HEK293T (cell line): ENCODE measurements around the gene ARHGEF26.

Source experiments
- CTCF ChIA-PET: fragments of 350-600 bp; formaldehyde crosslinking; extraction: SDS; loops from one replicate; lab custom pipeline; 2021; ENCODE audit warnings: antibody characterized with exemption, inconsistent platforms; lab: Yijun Ruan, JAX
- POLR2A ChIA-PET: fragments of 350-600 bp; formaldehyde crosslinking; extraction: SDS; loops from one replicate; lab custom pipeline; 2020; ENCODE audit warnings: antibody characterized with exemption, inconsistent platforms; lab: Yijun Ruan, JAX
- DNase-seq: peaks from one replicate; pipeline ENCODE4 v3.0.0; 2012; ENCODE audit warnings: mixed read lengths; ENCODE audit errors: extremely low spot score
- ARNT ChIP-seq: fragments of 450-650 bp; IDR thresholded peaks from 2 replicates; pipeline ENCODE4 v1.6.1; 2017; ENCODE audit warnings: mild to moderate bottlenecking
- BHLHE40 ChIP-seq: fragments of 450-650 bp; IDR thresholded peaks from 2 replicates; pipeline ENCODE4 v1.6.1; 2016; ENCODE audit warnings: mild to moderate bottlenecking, moderate library complexity, borderline replicate concordance
- CTBP1 ChIP-seq: fragments of 450-650 bp; IDR thresholded peaks from 2 replicates; pipeline ENCODE4 v1.6.1; 2016; ENCODE audit warnings: borderline replicate concordance
- ELF4 ChIP-seq: fragments of 450-650 bp; IDR thresholded peaks from 2 replicates; pipeline ENCODE4 v1.6.1; 2017; ENCODE audit warnings: antibody characterized with exemption
- FOXA1 ChIP-seq: fragments of 450-650 bp; IDR thresholded peaks from 2 replicates; pipeline ENCODE4 v1.6.1; 2016; ENCODE audit warnings: mild to moderate bottlenecking
- FOXK2 ChIP-seq: fragments of 450-650 bp; IDR thresholded peaks from 2 replicates; pipeline ENCODE4 v1.6.1; 2016; ENCODE audit warnings: mild to moderate bottlenecking
- FOXM1 ChIP-seq: fragments of 450-650 bp; IDR thresholded peaks from 2 replicates; pipeline ENCODE4 v1.6.1; 2017; ENCODE audit warnings: mild to moderate bottlenecking, borderline replicate concordance
- HDGF ChIP-seq: fragments of 450-650 bp; IDR thresholded peaks from 2 replicates; pipeline ENCODE4 v1.6.1; 2017; ENCODE audit warnings: antibody characterized with exemption, borderline replicate concordance
- L3MBTL2 ChIP-seq: fragments of 450-650 bp; conservative IDR thresholded peaks from 2 replicates; pipeline ENCODE4 v1.6.1; 2016; ENCODE audit warnings: mild to moderate bottlenecking
- LEF1 ChIP-seq: fragments of 450-650 bp; IDR thresholded peaks from 2 replicates; pipeline ENCODE4 v1.6.1; 2017; ENCODE audit warnings: mild to moderate bottlenecking, borderline replicate concordance
- NFRKB ChIP-seq: fragments of 450-650 bp; IDR thresholded peaks from 2 replicates; pipeline ENCODE4 v1.6.1; 2016; ENCODE audit warnings: mild to moderate bottlenecking, moderate library complexity
- PKNOX1 ChIP-seq: fragments of 450-650 bp; IDR thresholded peaks from 2 replicates; pipeline ENCODE4 v1.6.1; 2016
- SP1 ChIP-seq: fragments of 450-650 bp; IDR thresholded peaks from 2 replicates; pipeline ENCODE4 v1.6.1; 2017
- SUZ12 ChIP-seq: fragments of 450-650 bp; IDR thresholded peaks from 2 replicates; pipeline ENCODE4 v1.6.1; 2016; ENCODE audit warnings: mild to moderate bottlenecking
- TARDBP ChIP-seq: fragments of 450-650 bp; IDR thresholded peaks from 2 replicates; pipeline ENCODE4 v1.6.1; 2016
- ZNF384 ChIP-seq: fragments of 450-650 bp; IDR thresholded peaks from 2 replicates; pipeline ENCODE4 v1.6.1; 2016

Gene ARHGEF26

GRCh38 chr3:154217671-154218070 lies 96.5 kb downstream of the ARHGEF26 start:
- ChIA-PET POLR2A (no interaction called here), CTCF (no interaction called here)
- TF ChIP-seq SP1 (no peak), L3MBTL2 (no peak), FOXM1 (no peak), TARDBP (no peak), ARNT (no peak), CTBP1 (no peak), PKNOX1 (no peak), ELF4 (no peak), BHLHE40 (no peak), FOXK2 (no peak), SUZ12 (no peak), FOXA1 (no peak)
- no peak for DNase-seq

- no peak for TF ChIP-seq PKNOX1
- TF ChIP-seq SP1, result no peak
- no peak for TF ChIP-seq ELF4
- no peak for TF ChIP-seq BHLHE40
- TF ChIP-seq ZNF384, result no peak
- TF ChIP-seq CTBP1, result no peak
- no peak for TF ChIP-seq NFRKB
- no peak for TF ChIP-seq FOXA1
- no peak for TF ChIP-seq HDGF
- no peak for TF ChIP-seq FOXM1
- TF ChIP-seq SUZ12, result no peak
- no peak for TF ChIP-seq LEF1
- no peak for TF ChIP-seq ARNT
- no peak for TF ChIP-seq L3MBTL2
- TF ChIP-seq TARDBP, result no peak
- ChIA-PET CTCF (no interaction called here), POLR2A (no interaction called here)
- no peak for DNase-seq
Measured at GRCh38 chr3:154218728-154219127, 97.5 kb downstream of the ARHGEF26 start.

GRCh38 chr3:154220462-154220861 lies 99.3 kb downstream of the ARHGEF26 start:
- ChIA-PET CTCF (no interaction called here), POLR2A (no interaction called here)
- DNase-seq, result no peak
- no peak for TF ChIP-seq FOXA1
- TF ChIP-seq LEF1, result no peak
- no peak for TF ChIP-seq FOXK2

- TF ChIP-seq FOXA1 (no peak), ARNT (no peak)
- POLR2A ChIA-PET, result no interaction called here
Measured at GRCh38 chr3:154223519-154223918, 102.3 kb downstream of the ARHGEF26 start.

GRCh38 chr3:154224366-154224765 lies 103.2 kb downstream of the ARHGEF26 start:
- CTCF ChIA-PET, result no interaction called here
- TF ChIP-seq NFRKB (no peak), FOXM1 (no peak), SP1 (no peak), HDGF (no peak), FOXK2 (no peak), LEF1 (no peak), BHLHE40 (no peak), ELF4 (no peak), FOXA1 (no peak), ARNT (no peak), CTBP1 (no peak), ZNF384 (no peak), PKNOX1 (no peak), SUZ12 (no peak)
- POLR2A ChIA-PET, result no interaction called here
- no peak for DNase-seq

More at GRCh38 chr3:154223519-154223918, 102.3 kb downstream of the ARHGEF26 start:
- DNase-seq, result no peak
- CTCF ChIA-PET, result no interaction called here

GRCh38 chr3:154224866-154225265 lies 103.7 kb downstream of the ARHGEF26 start:
- CTCF ChIA-PET, result no interaction called here

More at GRCh38 chr3:154224866-154225265, 103.7 kb downstream of the ARHGEF26 start:
- POLR2A ChIA-PET, result no interaction called here
- no peak for TF ChIP-seq SUZ12
- no peak for TF ChIP-seq SP1
- no peak for TF ChIP-seq ARNT
- no peak for TF ChIP-seq BHLHE40
- TF ChIP-seq L3MBTL2, result no peak
- no peak for TF ChIP-seq FOXK2
- no peak for TF ChIP-seq NFRKB
- TF ChIP-seq CTBP1, result no peak
- TF ChIP-seq TARDBP, result no peak
- no peak for TF ChIP-seq PKNOX1
- TF ChIP-seq ELF4, result no peak
- DNase-seq, result no peak
